MM.1S (cell line): Measurements from ENCODE around the gene LTBR.

ENCODE experiments used
- EZH2 ChIP-seq: fragments of 300-600 bp; sonication (generic); optimal IDR thresholded peaks from 2 replicates; pipeline ENCODE3; 2017; ENCODE audit warnings: low read depth, mild to moderate bottlenecking, antibody characterized with exemption, low read length, mixed read lengths
- EZH2phosphoT487 ChIP-seq: fragments of 300-600 bp; sonication (generic); IDR thresholded peaks from 2 replicates; pipeline ENCODE4 v1.6.1; 2018; ENCODE audit warnings: antibody characterized with exemption, low read length
- TF ChIP-seq, protein P1 (sequence below): fragments of 300-600 bp; sonication (generic); IDR thresholded peaks from 2 replicates; pipeline ENCODE4 v1.5.1; 2016; ENCODE audit warnings: antibody characterized with exemption, low read length, mixed read lengths

- TF ChIP-seq, protein P1, sequence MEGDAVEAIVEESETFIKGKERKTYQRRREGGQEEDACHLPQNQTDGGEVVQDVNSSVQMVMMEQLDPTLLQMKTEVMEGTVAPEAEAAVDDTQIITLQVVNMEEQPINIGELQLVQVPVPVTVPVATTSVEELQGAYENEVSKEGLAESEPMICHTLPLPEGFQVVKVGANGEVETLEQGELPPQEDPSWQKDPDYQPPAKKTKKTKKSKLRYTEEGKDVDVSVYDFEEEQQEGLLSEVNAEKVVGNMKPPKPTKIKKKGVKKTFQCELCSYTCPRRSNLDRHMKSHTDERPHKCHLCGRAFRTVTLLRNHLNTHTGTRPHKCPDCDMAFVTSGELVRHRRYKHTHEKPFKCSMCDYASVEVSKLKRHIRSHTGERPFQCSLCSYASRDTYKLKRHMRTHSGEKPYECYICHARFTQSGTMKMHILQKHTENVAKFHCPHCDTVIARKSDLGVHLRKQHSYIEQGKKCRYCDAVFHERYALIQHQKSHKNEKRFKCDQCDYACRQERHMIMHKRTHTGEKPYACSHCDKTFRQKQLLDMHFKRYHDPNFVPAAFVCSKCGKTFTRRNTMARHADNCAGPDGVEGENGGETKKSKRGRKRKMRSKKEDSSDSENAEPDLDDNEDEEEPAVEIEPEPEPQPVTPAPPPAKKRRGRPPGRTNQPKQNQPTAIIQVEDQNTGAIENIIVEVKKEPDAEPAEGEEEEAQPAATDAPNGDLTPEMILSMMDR, result no peak
- no peak for TF ChIP-seq EZH2
- no peak for TF ChIP-seq EZH2phosphoT487
These were observed 21.0 kb upstream of the LTBR start for GRCh38 chr12:6363010-6363329.
